ENCODE data around the gene PTPRT. TPM values are rescaled to one million over a fixed set of nuclear protein-coding genes. Genes with fewer than 3 reads are reported as not detected.

PTPRT gene
- total RNA-seq, 1 experiment from 2014 or later: not detected

DNA sequence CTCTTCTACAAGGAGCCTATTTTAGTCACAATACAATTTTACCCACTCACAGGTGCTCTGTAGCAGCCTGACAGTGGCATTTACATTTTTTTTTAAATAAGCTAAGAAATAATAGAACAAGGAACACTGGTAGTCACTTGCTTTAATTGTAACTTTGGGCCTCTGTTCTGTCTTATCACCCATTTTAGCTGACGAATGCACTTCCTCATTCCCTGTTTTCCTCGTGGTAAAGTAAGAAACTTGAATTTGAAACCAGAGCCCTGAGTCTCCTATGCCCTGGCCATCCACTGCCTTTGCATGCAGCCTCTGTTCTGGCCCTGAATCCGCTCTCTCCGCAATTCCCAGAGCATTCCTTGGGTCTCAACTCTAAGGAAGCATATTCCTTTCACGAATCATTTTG, 550.6 kb downstream of the PTPRT start:
- CTCF ChIA-PET: no interaction called here
- Histone ChIP-seq H3K27me3 (replicated peaks; ENCODE audit: insufficient read depth, low read depth, low read length, poor library complexity) (no peaks in the 10 kb centered on the region), H3K4me1 (ENCODE audit: insufficient read depth, low read length, poor library complexity, severe bottlenecking) (no peaks in the 10 kb centered on the region), H3K36me3 (ENCODE audit: insufficient read depth, low read length, poor library complexity, severe bottlenecking) (no peaks in the 10 kb centered on the region), H3K27ac (ENCODE audit: low read depth, low read length, poor library complexity, severe bottlenecking) (no peak overlapping the region), H3K4me3 (ENCODE audit: low read depth, low read length, poor library complexity, severe bottlenecking) (no peak overlapping the region), H3K9me3 (ENCODE audit: low read depth, low read length, poor library complexity, severe bottlenecking) (no peaks in the 10 kb centered on the region)
- no TSS peak for BruUV-seq (replicated peaks)
- no peak for TF ChIP-seq EZH2 (IDR thresholded peaks at IDR 0.05; ENCODE audit: borderline replicate concordance, low read depth, low read length, poor library complexity, severe bottlenecking)
- TF ChIP-seq, protein P1, sequence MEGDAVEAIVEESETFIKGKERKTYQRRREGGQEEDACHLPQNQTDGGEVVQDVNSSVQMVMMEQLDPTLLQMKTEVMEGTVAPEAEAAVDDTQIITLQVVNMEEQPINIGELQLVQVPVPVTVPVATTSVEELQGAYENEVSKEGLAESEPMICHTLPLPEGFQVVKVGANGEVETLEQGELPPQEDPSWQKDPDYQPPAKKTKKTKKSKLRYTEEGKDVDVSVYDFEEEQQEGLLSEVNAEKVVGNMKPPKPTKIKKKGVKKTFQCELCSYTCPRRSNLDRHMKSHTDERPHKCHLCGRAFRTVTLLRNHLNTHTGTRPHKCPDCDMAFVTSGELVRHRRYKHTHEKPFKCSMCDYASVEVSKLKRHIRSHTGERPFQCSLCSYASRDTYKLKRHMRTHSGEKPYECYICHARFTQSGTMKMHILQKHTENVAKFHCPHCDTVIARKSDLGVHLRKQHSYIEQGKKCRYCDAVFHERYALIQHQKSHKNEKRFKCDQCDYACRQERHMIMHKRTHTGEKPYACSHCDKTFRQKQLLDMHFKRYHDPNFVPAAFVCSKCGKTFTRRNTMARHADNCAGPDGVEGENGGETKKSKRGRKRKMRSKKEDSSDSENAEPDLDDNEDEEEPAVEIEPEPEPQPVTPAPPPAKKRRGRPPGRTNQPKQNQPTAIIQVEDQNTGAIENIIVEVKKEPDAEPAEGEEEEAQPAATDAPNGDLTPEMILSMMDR (conservative IDR thresholded peaks at IDR 0.05; ENCODE audit: low read depth, low read length): no peak
- POLR2A ChIA-PET (ENCODE audit: low non-redundant PET): no interaction called here
- intact Hi-C loops (cut with micrococcal nuclease; ENCODE audit: unreplicated experiment): no loop called here
- no peak for DNase-seq (ENCODE audit: low spot score)

- DNase-seq (ENCODE audit: low spot score): no peak
- no TSS peak for BruUV-seq (replicated peaks)
- ChIA-PET CTCF (no interaction called here), POLR2A (ENCODE audit: low non-redundant PET) (no interaction called here)
- Histone ChIP-seq H3K36me3 (ENCODE audit: insufficient read depth, low read length, poor library complexity, severe bottlenecking) (no peaks in the 10 kb centered on the region), H3K4me3 (ENCODE audit: low read depth, low read length, poor library complexity, severe bottlenecking) (no peak overlapping the region), H3K27ac (ENCODE audit: low read depth, low read length, poor library complexity, severe bottlenecking) (no peak overlapping the region), H3K4me1 (ENCODE audit: insufficient read depth, low read length, poor library complexity, severe bottlenecking) (no peaks in the 10 kb centered on the region), H3K9me3 (ENCODE audit: low read depth, low read length, poor library complexity, severe bottlenecking) (peaks cover 4% of the 10 kb centered on the region), H3K27me3 (replicated peaks; ENCODE audit: insufficient read depth, low read depth, low read length, poor library complexity) (no peaks in the 10 kb centered on the region)
- intact Hi-C loops (cut with micrococcal nuclease; ENCODE audit: unreplicated experiment): no loop called here
- TF ChIP-seq EZH2 (IDR thresholded peaks at IDR 0.05; ENCODE audit: borderline replicate concordance, low read depth, low read length, poor library complexity, severe bottlenecking): no peak
- TF ChIP-seq, protein P1 (conservative IDR thresholded peaks at IDR 0.05; ENCODE audit: low read depth, low read length): no peak
Measured at GRCh38 chr20:42635699-42636411, 553.9 kb downstream of the PTPRT start.

- no TSS peak for BruUV-seq (replicated peaks)
- intact Hi-C loops (cut with micrococcal nuclease; ENCODE audit: unreplicated experiment): no loop called here
- Histone ChIP-seq H3K27me3 (replicated peaks; ENCODE audit: insufficient read depth, low read depth, low read length, poor library complexity) (no peaks in the 10 kb centered on the region), H3K4me3 (ENCODE audit: low read depth, low read length, poor library complexity, severe bottlenecking) (no peak overlapping the region), H3K9me3 (ENCODE audit: low read depth, low read length, poor library complexity, severe bottlenecking) (peaks cover 4% of the 10 kb centered on the region), H3K27ac (ENCODE audit: low read depth, low read length, poor library complexity, severe bottlenecking) (no peak overlapping the region), H3K4me1 (ENCODE audit: insufficient read depth, low read length, poor library complexity, severe bottlenecking) (no peaks in the 10 kb centered on the region), H3K36me3 (ENCODE audit: insufficient read depth, low read length, poor library complexity, severe bottlenecking) (no peaks in the 10 kb centered on the region)
- TF ChIP-seq, protein P1 (conservative IDR thresholded peaks at IDR 0.05; ENCODE audit: low read depth, low read length): no peak
- no peak for TF ChIP-seq EZH2 (IDR thresholded peaks at IDR 0.05; ENCODE audit: borderline replicate concordance, low read depth, low read length, poor library complexity, severe bottlenecking)
- no peak for DNase-seq (ENCODE audit: low spot score)
- CTCF ChIA-PET: no interaction called here
- POLR2A ChIA-PET (ENCODE audit: low non-redundant PET): no interaction called here
Measured at GRCh38 chr20:42634156-42634555, 555.5 kb downstream of the PTPRT start.
